GM19438 (cell line): ENCODE data around the gene SAPCD1.

Experiments used
- ATAC-seq: cut with Tn5 transposase; IDR thresholded peaks from one replicate; pipeline ENCODE4 v1.9.1; 2021; ENCODE audit warnings: low read depth; ENCODE audit not compliant: unreplicated experiment

The SAPCD1 gene

DNA sequence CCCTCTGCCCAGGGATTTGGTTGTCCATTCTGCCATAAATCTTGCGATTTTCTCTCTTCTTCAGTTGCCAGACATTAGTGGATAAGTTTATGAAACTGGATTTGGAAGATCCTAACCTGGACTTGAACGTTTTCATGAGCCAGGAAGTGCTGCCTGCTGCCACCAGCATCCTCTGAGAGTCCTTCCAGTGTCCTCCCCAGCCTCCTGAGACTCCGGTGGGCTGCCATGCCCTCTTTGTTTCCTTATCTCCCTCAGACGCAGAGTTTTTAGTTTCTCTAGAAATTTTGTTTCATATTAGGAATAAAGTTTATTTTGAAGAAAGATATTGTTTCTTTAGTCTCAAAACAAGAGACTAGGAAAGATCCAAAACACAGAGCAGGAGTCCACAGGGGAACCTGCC is at the start of gene SAPCD1:
SAPCD1 (plus strand) TSS at position 301 of the 400 bp plus-strand sequence. CDS start 399 bp downstream, outside the sequence.
- no peak for ATAC-seq

DNA sequence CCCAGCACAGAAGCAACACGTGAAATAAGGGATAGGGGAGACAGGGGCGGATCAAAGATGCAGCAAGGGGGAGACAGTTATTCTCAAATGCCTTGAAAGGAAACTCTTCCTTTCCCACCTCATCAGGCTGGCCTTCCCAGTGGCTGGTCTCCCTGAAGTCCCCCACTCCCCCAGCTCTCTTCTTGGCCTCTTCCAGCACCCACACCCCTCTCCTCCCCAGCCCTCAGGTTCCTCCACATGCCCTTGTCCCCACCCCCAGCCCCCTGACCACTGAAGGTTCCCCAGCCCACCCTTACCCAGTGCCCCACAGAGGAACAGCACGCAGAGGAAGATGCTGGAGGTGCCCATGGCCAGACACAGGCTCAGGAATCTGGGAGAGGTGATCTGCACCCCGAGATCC is 49.0 kb upstream of the SAPCD1 start:
- ATAC-seq = no peak

DNA sequence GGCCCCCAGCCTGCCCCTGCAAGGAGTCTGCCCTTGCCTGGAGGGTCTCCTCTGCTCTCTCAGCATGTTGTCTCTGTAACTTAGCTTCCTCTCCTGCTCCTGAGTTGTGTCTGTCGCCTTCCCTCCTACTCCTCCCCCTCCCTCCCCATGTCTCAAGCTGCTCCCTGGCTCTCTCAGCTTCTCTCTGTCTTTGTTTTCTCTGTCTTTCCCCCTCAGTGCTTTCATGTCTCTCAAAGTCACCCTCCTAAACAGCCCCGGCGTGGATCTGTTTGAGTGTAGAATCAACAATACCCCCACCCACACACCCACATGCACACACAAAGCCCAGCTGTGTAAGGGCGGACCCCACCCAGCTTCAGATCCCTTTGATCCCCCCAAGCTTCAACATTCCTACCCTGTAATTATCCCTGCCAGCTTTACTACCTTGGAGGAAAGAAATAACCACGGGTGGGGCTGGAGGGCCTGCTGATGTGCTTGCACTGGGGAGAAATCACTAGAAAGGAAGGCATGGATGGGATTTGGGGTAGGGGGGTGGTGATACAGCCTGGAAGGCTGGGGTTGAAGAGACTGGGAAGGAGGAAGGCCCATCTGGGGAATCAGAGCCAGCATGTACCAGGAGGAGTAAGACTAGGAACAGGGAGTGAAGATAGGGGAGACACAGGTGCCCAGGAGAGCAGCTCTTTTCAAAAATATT is 48.3 kb upstream of the SAPCD1 start:
- ATAC-seq = no peak

DNA sequence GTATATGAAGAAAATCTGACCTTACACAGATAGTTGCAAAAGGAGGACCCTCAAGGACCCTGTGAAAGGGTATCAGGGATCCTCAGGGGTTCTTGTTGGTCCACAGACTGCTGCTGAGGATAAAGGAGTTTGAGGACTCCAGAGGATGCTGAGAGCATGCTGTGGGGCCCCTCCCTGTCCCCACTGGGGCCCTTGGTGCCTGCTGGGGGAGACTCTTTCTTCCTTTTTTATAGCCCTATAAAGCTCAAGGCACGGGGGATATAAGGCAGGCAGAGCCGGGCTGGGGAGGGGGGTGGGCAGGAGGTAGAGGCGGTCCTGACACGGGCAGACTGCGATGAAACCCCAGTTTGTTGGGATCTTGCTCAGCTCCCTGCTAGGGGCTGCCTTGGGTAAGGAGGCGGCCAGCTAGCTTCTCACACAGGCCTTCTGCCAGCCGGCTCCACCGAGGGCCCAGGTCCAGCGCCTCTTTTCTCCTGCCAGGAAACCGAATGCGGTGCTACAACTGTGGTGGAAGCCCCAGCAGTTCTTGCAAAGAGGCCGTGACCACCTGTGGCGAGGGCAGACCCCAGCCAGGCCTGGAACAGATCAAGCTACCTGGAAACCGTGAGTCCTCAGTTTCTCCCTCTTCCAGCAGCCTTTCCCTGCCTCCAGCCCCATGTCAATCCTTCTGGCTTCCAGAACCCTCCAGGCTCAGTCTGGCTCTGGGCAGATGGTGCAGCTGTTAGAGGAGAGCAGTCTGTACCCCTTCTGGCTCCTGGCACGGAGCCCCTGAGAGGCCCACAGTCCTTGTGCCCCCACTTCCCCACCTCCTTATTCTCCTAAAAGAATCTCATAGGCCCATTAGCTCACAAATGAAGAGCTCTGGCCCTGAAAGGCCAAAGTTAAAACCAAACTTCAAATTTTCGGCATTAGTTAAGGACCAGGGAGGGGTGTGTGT is 47.2 kb upstream of the SAPCD1 start, which contains the start of gene LY6G6D:
LY6G6D (plus strand) TSS at position 327 of the 937 bp plus-strand sequence; CDS start at position 335, 8 bp downstream.
- no peak for ATAC-seq

- no peak for ATAC-seq
These were observed 44.8 kb upstream of the SAPCD1 start for GRCh38 chr6:31717499-31718222.

DNA sequence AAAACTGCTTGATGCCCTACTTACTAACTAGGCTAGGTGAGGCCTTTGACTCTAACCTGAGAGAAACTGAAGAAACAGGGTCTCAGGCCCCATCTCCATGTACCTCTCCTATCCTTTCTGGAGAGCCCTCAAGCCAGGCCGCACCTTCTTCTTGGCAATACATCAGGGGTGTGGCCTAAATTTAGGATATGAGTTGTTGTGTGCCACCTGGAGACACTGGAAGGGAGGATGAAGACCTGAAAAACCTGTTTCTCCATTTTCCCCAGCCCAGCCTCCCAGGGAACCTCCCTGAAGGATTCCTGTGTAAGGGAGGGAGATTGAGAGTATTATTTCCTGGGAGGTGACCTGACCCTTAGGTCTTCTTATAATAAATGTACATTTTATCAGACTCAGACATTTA is 44.2 kb upstream of the SAPCD1 start:
- ATAC-seq = no peak

GRCh38 chr6:31719001-31719400 is 43.5 kb upstream of the SAPCD1 start:
- ATAC-seq = no peak

- no peak for ATAC-seq
These were observed 42.2 kb upstream of the SAPCD1 start for GRCh38 chr6:31720196-31720770.

DNA sequence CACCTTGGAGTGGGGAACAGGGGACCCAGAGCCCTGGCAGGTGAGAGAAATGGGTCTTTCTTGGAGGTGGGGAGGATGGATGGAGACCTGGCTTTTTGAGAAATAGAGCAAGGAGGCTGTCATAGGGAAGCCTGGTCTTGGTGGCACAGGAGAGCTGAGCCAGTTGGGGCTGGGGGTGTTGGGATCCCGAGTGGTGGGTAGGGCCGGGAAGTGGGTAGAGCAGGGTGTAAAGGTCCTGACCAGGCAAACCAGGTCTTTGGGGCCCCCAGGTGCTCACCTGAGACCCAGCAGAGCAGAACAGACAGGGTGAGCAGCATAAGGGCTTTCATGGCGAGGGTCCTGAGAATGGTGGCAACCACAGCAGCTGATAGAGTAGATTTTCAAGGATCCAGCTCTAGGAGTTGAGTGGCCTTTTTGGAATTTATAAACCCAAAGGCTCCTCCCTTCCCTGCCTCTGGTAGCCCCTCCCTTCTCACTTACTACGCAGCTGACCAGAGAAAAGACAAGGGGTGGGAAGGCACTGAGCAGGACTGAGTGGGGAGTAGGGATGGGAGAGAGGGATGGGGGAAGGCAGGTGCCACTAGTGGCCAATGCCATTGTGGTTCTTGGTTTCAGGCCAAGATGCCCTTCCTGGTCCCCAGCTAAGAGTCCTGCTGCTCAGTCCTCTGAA is 41.0 kb upstream of the SAPCD1 start, which contains the start of gene LY6G6C:
LY6G6C (minus strand) TSS at position 396 of the 670 bp plus-strand sequence; CDS start at position 329, 67 bp downstream.
- ATAC-seq = no peak

- ATAC-seq = no peak
These were observed 40.3 kb upstream of the SAPCD1 start for GRCh38 chr6:31722173-31722572.

GRCh38 chr6:31723245-31723979 is 39.0 kb upstream of the SAPCD1 start, which contains the start of gene MPIG6B:
Gene MPIG6B, plus strand, starts transcription at chr6:31723373. Its CDS starts 11 bp downstream, at chr6:31723384.
- ATAC-seq = no peak

GRCh38 chr6:31723980-31724691 is 38.3 kb upstream of the SAPCD1 start:
- no peak for ATAC-seq

GRCh38 chr6:31725502-31726350 is 36.7 kb upstream of the SAPCD1 start:
- no peak for ATAC-seq

DNA sequence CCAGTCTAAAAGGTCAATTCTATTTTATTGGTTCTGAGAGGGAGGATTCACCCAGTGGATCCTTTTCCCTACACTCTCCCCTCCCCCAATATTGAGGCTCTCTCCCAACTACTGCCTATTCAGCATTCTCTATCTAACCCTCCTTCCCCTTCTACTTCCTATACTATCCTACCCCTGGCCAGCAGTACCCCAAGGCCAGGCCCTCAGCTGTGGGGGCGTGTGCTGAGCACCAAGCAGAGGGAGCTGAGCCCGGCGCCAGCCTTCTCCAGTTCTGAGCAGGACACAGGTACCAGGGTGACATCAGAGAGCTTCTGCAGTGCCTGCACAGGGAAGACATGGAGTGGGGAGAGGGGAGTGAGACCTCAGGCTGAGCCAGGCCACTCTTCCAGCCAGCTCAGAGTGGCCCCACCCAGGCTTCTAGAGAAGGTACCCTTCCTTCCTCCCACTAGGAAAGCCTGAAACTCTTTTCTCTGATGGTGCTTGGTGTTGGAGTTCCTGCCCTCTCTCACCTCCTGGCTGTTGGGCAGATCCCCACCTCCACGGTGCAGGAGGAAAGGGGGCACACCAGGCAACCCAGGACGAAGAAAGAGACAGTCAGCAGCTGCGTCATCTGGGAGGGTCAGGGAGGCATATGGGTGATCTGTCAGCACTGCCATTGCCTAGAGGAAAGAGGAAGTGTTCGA is 35.3 kb upstream of the SAPCD1 start:
- ATAC-seq = no peak

- no peak for ATAC-seq
These were observed 34.5 kb upstream of the SAPCD1 start for GRCh38 chr6:31727717-31728671.
